DMS 273 (cell line): ENCODE data around the gene C10orf62.
"Not testable (repeated sequence)": the region's sequence is repeated elsewhere in the genome, so short reads cannot be mapped to it uniquely, and the experiment has no call there.

ENCODE experiments used
- DNase-seq: peaks from one replicate; lab custom pipeline; 2025; ENCODE audit not compliant: unreplicated experiment; lab: John Stamatoyannopoulos, UW

Gene C10orf62

DNA sequence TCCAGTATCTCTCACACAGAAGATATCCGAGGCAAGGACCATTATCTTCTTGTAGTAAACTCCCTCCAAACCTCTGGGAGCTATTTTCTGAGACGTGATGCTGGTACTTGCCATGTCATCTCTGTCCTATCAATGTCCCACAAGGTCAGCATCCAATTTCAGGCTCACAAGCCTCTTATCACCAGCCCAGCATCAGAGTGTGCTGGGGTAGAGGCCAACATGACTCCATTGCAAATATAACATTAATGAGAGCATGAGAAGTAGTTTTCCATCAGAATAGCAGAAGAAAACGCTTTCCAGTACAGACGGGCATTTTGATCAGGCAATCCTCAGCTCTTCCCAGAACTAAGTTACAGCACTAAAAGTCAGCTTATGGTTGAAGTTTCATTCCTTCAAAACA, 38.2 kb downstream of the C10orf62 start:
- no peak for DNase-seq

- DNase-seq: no peak
Measured at GRCh38 chr10:97628228-97628627, 38.7 kb downstream of the C10orf62 start.

- no peak for DNase-seq
Measured at GRCh38 chr10:97629289-97629688, 39.8 kb downstream of the C10orf62 start.

DNA sequence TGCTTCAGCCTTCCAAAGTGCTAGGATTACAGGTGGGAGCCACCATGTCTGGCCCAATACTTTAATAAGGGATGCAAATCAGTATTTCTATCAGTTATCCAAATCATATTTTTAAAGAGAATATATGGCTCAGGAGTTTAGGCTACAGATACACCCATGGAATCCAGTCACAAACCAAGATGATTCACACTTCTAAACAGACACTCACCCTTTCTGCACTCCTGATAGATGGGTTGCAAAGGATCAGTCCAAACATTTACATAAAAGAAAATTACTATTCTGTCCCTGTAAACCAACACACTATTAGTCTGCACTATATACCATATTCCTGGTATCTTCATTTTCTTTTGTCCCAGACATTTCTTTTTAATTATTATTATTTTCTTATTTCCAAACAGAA, 41.6 kb downstream of the C10orf62 start:
- no peak for DNase-seq

DNA sequence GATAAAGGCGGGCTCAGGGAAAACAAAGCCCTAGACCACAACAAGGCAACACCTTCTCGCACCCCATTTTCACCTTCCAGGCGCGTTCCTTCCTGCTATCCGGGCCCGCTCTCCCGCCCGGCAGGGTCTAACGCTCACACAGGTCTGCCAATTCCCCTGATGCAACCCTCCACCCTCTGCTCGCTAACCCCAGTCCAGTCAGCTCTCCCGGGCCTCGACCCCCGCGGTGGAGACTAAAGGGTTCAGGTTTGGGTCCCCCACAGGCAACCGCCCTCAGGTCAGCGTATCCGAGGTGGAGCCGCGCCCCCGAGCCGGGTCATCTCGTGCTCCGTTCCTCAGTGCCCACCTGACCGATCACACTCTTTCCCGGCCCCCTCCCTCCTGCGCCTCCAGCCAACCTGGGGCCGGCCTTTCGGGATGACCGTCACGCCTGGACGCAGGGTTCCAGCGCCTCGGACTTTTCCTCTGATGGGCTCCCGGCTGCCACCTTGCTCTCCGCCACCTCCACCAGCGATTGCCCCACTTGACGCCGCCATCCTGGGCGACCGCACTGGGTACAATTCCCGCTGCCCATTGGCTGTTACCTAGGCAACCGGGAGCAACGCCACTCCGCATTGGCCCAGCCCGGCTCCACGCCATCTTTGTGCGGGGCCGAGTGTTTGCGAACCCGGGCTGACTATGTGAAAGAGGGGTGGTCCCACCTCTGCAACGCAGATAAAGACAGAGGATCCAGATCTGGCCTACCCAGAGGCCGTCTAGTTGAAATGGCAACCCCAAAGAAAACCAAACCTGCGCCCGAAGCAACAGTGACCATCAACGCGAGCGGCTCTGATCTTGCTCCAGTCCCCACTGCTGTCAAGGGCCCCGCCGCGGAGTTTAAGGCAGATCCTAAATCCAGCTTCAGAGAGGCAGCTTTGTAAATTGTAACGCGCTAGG, 43.7 kb downstream of the C10orf62 start, which contains the start of gene MORN4:
Gene MORN4, minus strand, starts transcription at position 552 of the 936 bp plus-strand sequence. CDS start 13,847 bp downstream, outside the sequence.
- peak; percentile 95 for DNase-seq

GRCh38 chr10:97633921-97634320, 44.4 kb downstream of the C10orf62 start:
- peak; percentile 36 for DNase-seq

- no peak for DNase-seq
Measured at GRCh38 chr10:97635577-97635976, 46.1 kb downstream of the C10orf62 start.

DNA sequence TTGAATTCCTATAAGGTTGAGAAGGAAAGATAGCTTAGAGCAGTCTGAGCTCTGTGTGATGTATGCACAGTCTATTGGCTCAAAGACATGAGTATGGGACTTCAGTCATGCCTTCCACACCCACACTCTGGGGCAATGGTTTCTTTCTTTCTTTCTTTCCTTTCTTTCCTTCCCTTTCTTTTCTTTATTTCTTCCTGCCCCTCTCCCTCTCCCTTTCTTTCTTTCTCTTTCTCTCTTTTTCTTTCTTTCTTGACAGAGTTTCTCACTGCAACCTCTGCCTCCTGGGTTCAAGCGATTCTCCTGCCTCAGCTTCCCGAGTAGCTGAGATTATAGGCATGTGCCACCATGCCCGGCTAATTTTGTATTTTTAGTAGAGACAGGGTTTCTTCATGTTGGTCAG, 49.6 kb downstream of the C10orf62 start:
- DNase-seq: not testable (repeated sequence)

GRCh38 chr10:97640174-97640867, 50.8 kb downstream of the C10orf62 start, which contains the start of gene PI4K2A:
Gene PI4K2A (plus strand): TSS chr10:97640671. CDS start chr10:97640743, 72 bp downstream.
- peak; percentile 99 for DNase-seq
